Measurements from ENCODE around the gene LMX1B.

LMX1B gene

DNA sequence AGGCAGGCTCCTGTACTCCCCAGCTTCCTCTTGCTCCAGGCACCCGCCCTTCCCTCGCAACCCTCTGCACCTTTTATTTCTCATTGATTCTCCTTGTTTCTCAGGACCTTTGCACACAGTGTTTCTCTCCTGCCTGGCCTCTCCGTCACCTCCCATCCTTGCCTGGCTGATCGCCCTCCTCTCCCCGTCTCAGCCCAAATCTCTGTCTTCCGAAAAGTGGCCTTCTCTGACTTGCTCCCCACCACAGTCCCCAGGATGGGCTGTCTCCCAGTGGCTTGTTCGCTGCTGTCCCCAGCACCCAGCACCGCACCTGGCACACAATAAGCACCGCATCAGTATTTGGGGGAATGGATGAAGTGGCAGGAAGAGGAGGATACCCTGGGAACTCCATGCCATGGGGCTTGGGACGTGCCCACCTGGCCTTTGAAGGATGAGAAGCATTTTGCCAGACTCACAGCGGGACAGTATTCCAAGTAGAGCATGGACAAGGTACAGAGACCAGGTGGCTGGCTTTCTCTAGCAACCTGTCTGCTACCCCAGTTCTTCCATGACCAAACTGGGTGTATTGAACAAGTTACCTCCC lies 62.5 kb downstream of the LMX1B start:
- no peak for TF ChIP-seq CTCF (conservative IDR thresholded peaks at IDR 0.05; ENCODE audit: control insufficient read depth, insufficient read depth, low read depth, low read length)
- no peak for DNase-seq (ENCODE audit: low read depth)
- H3K4me3 ChIP-seq (ENCODE audit: control insufficient read depth, low read depth, low read length) = no peak overlapping the region

DNA sequence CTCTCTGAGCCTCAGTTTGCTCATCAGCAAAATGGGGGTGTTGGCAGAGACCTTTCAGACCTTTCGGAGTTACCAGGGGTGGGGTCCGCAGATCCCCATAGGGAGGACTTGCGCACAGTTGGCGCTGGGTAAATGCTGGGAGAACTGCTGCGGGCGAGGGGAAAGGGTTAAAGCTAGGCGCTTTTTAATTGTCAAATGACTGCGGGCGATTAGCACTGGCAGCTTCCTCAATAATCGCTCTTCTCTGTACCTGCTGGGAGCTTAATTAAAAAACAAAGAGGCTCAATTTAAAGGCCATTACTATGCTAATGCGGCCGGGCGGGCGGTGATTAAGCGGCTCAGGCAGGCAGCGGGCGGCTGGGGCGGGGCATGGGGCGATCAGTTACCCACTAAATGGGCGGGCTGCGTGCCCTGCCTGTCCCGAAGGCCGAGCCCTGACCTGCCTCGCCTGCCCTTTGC lies 63.0 kb downstream of the LMX1B start:
- no peak for TF ChIP-seq CTCF (conservative IDR thresholded peaks at IDR 0.05; ENCODE audit: control insufficient read depth, insufficient read depth, low read depth, low read length)
- H3K4me3 ChIP-seq (ENCODE audit: control insufficient read depth, low read depth, low read length) = no peak overlapping the region
- DNase-seq (ENCODE audit: low read depth) = no peak

GRCh38 chr9:126677188-126678084 lies 63.7 kb downstream of the LMX1B start:
- no peak overlapping the region for H3K4me3 ChIP-seq (ENCODE audit: control insufficient read depth, low read depth, low read length)
- DNase-seq (ENCODE audit: low read depth) = no peak
- no peak for TF ChIP-seq CTCF (conservative IDR thresholded peaks at IDR 0.05; ENCODE audit: control insufficient read depth, insufficient read depth, low read depth, low read length)

DNA sequence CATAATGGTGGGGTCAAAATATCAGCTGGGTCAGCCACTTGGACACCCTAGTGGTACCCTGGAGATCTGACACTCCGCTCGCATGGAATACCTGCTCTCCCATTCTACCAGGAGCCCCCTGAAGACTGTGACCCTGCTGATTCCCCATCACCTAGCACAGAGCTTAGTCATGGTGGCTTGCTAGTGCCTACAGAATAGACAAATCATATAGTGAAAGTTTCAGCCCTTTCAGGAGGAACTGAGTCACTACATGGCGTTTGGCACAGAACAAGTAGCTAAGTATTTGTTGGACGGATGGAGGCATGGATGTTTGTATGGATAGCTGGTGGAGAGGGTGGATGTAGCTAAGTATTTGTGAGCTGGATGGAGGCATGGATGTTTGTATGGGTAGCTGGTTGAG lies 65.3 kb downstream of the LMX1B start:
- TF ChIP-seq CTCF (conservative IDR thresholded peaks at IDR 0.05; ENCODE audit: control insufficient read depth, insufficient read depth, low read depth, low read length) = no peak
- H3K4me3 ChIP-seq (ENCODE audit: control insufficient read depth, low read depth, low read length) = no peak overlapping the region
- no peak for DNase-seq (ENCODE audit: low read depth)

GRCh38 chr9:126681336-126681735 lies 67.6 kb downstream of the LMX1B start:
- no peak for DNase-seq (ENCODE audit: low read depth)
- no peak overlapping the region for H3K4me3 ChIP-seq (ENCODE audit: control insufficient read depth, low read depth, low read length)
- no peak for TF ChIP-seq CTCF (conservative IDR thresholded peaks at IDR 0.05; ENCODE audit: control insufficient read depth, insufficient read depth, low read depth, low read length)

GRCh38 chr9:126682113-126682810 lies 68.5 kb downstream of the LMX1B start:
- TF ChIP-seq CTCF (conservative IDR thresholded peaks at IDR 0.05; ENCODE audit: control insufficient read depth, insufficient read depth, low read depth, low read length) = no peak
- no peak overlapping the region for H3K4me3 ChIP-seq (ENCODE audit: control insufficient read depth, low read depth, low read length)
- DNase-seq (ENCODE audit: low read depth) = no peak

All from fibroblast of mammary gland (primary cell).